ENCODE data around the gene TIAM2.

DNA sequence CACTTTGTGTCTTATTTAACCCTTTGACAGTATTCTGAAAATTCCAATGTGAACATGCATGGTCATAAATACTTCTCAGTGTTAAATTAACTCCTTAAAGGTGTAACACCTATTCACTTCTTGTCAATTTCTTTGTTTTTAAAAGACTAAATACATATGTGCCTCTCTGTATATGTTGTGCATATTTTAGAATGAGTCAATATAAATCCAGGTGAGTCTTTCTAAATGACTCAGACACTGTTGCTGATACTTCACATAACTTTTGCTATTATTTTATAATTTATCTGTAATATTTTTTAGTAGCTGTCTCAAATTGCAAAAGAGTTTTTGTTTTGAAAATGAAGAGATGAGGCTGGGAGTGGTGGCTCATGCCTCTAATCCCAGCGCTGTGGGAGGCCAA lies 36.0 kb downstream of the TIAM2 start:
- TF ChIP-seq, protein P1, sequence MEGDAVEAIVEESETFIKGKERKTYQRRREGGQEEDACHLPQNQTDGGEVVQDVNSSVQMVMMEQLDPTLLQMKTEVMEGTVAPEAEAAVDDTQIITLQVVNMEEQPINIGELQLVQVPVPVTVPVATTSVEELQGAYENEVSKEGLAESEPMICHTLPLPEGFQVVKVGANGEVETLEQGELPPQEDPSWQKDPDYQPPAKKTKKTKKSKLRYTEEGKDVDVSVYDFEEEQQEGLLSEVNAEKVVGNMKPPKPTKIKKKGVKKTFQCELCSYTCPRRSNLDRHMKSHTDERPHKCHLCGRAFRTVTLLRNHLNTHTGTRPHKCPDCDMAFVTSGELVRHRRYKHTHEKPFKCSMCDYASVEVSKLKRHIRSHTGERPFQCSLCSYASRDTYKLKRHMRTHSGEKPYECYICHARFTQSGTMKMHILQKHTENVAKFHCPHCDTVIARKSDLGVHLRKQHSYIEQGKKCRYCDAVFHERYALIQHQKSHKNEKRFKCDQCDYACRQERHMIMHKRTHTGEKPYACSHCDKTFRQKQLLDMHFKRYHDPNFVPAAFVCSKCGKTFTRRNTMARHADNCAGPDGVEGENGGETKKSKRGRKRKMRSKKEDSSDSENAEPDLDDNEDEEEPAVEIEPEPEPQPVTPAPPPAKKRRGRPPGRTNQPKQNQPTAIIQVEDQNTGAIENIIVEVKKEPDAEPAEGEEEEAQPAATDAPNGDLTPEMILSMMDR (IDR thresholded peaks at IDR 0.05 in 2 of 3, conservative IDR thresholded peaks at IDR 0.05 in 1 of 3; ENCODE audit: insufficient read depth in 2 of 3, low read depth in 1 of 3, low read length in 3 of 3) = no peak
- TF ChIP-seq, protein P2, sequence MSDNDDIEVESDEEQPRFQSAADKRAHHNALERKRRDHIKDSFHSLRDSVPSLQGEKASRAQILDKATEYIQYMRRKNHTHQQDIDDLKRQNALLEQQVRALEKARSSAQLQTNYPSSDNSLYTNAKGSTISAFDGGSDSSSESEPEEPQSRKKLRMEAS (CRISPR knock-in tag; IDR thresholded peaks at IDR 0.05) = no peak
- TF ChIP-seq JUNB (CRISPR knock-in tag; conservative IDR thresholded peaks at IDR 0.05) (no peak), KLF1 (tag; IDR thresholded peaks at IDR 0.05) (no peak), POLR2AphosphoS5 (IDR thresholded peaks at IDR 0.05; ENCODE audit: control insufficient read depth, insufficient read depth, low read depth, low read length) (no peak), RBM22 (IDR thresholded peaks at IDR 0.05; ENCODE audit: low read depth, low read length, poor library complexity, severe bottlenecking) (no peak), FOXM1 (IDR thresholded peaks at IDR 0.05; ENCODE audit: low read depth) (no peak), FOXM1 (CRISPR knock-in tag; IDR thresholded peaks at IDR 0.05; ENCODE audit: low read depth) (no peak), SP1 (CRISPR knock-in tag; IDR thresholded peaks at IDR 0.05) (no peak), SMC3 (conservative IDR thresholded peaks at IDR 0.05; ENCODE audit: insufficient read depth, low read depth, low read length) (no peak), EZH2 (IDR thresholded peaks at IDR 0.05; ENCODE audit: borderline replicate concordance, low read depth, low read length) (no peak), ATF1 (CRISPR knock-in tag; IDR thresholded peaks at IDR 0.05) (no peak), ATF1 (tag; IDR thresholded peaks at IDR 0.05) (no peak)
- TF ChIP-seq, protein P3, sequence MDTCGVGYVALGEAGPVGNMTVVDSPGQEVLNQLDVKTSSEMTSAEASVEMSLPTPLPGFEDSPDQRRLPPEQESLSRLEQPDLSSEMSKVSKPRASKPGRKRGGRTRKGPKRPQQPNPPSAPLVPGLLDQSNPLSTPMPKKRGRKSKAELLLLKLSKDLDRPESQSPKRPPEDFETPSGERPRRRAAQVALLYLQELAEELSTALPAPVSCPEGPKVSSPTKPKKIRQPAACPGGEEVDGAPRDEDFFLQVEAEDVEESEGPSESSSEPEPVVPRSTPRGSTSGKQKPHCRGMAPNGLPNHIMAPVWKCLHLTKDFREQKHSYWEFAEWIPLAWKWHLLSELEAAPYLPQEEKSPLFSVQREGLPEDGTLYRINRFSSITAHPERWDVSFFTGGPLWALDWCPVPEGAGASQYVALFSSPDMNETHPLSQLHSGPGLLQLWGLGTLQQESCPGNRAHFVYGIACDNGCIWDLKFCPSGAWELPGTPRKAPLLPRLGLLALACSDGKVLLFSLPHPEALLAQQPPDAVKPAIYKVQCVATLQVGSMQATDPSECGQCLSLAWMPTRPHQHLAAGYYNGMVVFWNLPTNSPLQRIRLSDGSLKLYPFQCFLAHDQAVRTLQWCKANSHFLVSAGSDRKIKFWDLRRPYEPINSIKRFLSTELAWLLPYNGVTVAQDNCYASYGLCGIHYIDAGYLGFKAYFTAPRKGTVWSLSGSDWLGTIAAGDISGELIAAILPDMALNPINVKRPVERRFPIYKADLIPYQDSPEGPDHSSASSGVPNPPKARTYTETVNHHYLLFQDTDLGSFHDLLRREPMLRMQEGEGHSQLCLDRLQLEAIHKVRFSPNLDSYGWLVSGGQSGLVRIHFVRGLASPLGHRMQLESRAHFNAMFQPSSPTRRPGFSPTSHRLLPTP (IDR thresholded peaks at IDR 0.05; ENCODE audit: borderline replicate concordance, extremely low read depth, insufficient read length) = no peak
- TF ChIP-seq, protein P4, sequence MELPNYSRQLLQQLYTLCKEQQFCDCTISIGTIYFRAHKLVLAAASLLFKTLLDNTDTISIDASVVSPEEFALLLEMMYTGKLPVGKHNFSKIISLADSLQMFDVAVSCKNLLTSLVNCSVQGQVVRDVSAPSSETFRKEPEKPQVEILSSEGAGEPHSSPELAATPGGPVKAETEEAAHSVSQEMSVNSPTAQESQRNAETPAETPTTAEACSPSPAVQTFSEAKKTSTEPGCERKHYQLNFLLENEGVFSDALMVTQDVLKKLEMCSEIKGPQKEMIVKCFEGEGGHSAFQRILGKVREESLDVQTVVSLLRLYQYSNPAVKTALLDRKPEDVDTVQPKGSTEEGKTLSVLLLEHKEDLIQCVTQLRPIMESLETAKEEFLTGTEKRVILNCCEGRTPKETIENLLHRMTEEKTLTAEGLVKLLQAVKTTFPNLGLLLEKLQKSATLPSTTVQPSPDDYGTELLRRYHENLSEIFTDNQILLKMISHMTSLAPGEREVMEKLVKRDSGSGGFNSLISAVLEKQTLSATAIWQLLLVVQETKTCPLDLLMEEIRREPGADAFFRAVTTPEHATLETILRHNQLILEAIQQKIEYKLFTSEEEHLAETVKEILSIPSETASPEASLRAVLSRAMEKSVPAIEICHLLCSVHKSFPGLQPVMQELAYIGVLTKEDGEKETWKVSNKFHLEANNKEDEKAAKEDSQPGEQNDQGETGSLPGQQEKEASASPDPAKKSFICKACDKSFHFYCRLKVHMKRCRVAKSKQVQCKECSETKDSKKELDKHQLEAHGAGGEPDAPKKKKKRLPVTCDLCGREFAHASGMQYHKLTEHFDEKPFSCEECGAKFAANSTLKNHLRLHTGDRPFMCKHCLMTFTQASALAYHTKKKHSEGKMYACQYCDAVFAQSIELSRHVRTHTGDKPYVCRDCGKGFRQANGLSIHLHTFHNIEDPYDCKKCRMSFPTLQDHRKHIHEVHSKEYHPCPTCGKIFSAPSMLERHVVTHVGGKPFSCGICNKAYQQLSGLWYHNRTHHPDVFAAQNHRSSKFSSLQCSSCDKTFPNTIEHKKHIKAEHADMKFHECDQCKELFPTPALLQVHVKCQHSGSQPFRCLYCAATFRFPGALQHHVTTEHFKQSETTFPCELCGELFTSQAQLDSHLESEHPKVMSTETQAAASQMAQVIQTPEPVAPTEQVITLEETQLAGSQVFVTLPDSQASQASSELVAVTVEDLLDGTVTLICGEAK (IDR thresholded peaks at IDR 0.05) = no peak
- TF ChIP-seq, protein P4 (CRISPR knock-in tag; IDR thresholded peaks at IDR 0.05) = no peak

All from K562 (cell line).